Loucy (cell line): Measurements from ENCODE around the gene GNA15.

ENCODE experiments used
- CTCF ChIP-seq: fragments of 200-600 bp; sonication (generic); conservative IDR thresholded peaks from 2 replicates; pipeline ENCODE4 v1.5.1; 2014; ENCODE audit warnings: mild to moderate bottlenecking, antibody characterized with exemption, low read length
- EZH2phosphoT487 ChIP-seq: fragments of 200-600 bp; IDR thresholded peaks from 2 replicates; pipeline ENCODE4 v1.6.1; 2018; ENCODE audit warnings: antibody characterized with exemption, mild to moderate bottlenecking, moderate library complexity, borderline replicate concordance

GRCh38 chr19:3213159-3213558, 77.3 kb downstream of the GNA15 start:
- no peak for TF ChIP-seq CTCF
- TF ChIP-seq EZH2phosphoT487: no peak
